HG02970 (cell line): ENCODE measurements around the gene TSHZ2.

ENCODE experiments used
- ATAC-seq: cut with Tn5 transposase; IDR thresholded peaks from one replicate; pipeline ENCODE4 v1.9.1; 2021; ENCODE audit warnings: mild to moderate bottlenecking, moderate library complexity, moderate number of reproducible peaks; ENCODE audit not compliant: unreplicated experiment, low FRiP score

TSHZ2 gene

DNA sequence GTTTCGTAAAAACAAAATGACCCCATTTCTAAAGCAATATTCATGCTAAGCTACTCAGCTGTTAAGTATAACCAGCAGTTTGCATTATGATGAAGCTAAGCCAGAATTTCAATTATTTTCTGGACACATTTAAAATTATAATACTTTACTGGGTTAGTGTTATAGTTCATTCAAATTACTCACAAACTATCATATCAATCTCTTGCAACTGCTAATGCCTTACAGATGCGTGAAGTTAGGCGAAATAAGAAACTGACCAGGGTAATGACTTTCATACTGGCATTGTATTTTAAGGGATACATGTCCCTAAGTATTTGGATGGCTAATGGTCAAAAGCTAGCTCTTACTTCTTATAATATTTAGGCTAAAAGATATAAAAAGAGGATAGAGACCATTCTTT is 249.6 kb downstream of the TSHZ2 start:
- no peak for ATAC-seq

DNA sequence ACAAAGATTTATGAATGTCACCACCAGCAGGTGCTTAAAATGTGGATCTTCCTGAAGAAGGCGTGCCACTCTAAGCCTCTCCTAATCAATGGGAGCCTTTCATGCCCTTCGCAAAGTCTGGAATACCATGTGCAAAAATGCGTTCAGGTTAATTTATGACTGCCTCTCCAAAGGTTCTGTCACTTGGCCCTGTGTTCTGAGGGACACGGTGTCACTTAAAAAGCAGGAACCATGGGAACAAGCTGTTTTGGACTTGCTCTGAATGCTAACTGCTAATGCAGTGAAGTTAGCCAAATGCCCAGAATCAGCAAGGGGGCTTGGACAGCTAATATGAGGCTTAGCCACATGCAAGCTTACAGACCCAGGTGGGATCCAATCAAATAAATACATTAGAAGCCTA is 250.3 kb downstream of the TSHZ2 start:
- no peak for ATAC-seq

DNA sequence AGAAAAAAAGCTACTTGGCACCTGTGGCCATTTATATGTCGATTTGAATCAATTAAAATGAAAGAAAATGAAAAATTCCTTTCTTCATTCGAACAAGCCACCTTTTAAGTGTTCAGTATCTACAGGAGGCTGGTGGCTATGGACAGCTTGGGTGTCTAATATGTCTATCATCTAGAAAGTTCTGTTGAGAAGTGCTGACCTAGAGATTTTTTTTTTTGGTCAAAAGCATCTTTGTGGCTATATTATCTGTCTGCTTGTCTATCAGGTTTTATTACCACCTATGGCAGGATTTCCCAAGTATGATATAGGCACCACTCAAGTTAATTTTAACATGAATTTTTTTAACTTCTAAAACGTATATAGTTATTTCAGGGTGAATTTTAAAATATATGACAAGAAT is 250.8 kb downstream of the TSHZ2 start:
- ATAC-seq: no peak

- no peak for ATAC-seq
These were observed 251.5 kb downstream of the TSHZ2 start for GRCh38 chr20:53223626-53224172.

- ATAC-seq: no peak
These were observed 252.7 kb downstream of the TSHZ2 start for GRCh38 chr20:53224851-53225250.

DNA sequence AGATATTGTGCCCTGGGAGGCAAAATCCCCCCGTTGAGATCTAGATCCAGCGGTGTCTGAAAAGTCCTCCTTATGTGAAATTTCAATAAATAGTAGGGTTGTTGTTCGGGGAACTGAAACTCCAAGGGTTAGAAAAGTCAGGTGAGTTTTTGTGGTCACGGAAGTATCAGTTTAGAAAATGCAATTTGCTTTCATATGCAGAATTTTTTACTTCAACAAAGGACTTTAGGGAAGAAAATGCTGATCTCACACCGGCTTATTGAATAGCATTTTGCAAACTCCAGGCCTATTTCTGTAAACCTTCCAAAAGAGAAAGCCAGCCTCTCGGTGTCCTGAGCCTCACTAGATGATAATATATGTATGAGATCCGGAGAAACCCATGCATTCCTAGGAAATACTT is 254.7 kb downstream of the TSHZ2 start:
- no peak for ATAC-seq

GRCh38 chr20:53227523-53227922 is 255.4 kb downstream of the TSHZ2 start:
- ATAC-seq: no peak

- no peak for ATAC-seq
These were observed 258.9 kb downstream of the TSHZ2 start for GRCh38 chr20:53231061-53231460.

DNA sequence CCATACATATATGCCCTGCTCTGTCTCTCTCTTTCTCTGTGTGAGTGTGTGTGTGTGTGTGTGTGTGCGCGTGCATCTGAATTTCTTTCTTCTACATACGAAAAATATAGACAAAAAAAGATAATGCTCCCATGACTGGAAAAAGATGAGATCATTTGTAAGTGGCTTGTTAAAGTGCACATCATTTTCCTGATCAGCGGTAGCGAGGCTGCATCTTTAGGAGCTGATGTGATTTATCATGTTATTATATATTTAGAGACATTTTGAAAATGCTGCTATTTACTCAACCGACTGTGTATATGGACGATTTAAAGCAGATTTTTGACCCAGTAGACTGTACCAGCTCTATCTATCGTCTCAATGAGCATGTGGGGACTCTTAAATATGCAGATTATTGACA is 265.3 kb downstream of the TSHZ2 start:
- no peak for ATAC-seq

DNA sequence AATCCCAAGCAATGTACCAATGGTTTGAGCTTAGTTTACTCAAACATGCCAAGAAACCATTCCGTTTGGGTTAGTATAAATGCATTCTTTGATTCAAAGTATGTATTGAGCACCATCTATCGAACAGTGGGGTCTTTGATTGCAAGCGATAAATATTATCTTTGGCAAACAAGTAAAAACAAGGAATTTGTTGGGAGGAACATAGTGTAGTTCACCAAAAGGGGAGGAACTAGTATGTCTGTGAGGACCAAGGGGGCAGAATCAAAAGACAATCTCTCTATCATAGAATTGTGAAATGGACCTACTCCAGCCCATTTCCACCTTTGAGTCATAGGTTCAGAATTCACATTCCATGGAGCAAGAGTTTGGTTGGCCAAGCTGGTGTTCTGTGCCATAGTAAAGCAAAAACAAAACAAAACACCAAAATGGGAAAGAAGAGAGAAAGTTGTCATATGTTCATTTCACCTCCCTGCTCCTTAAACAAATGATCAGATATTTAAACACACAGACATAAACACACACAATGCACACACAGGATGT is 266.0 kb downstream of the TSHZ2 start:
- ATAC-seq: no peak

GRCh38 chr20:53243152-53243551 is 271.0 kb downstream of the TSHZ2 start:
- no peak for ATAC-seq

GRCh38 chr20:53244711-53245110 is 272.6 kb downstream of the TSHZ2 start:
- ATAC-seq: no peak

- ATAC-seq: no peak
These were observed 273.4 kb downstream of the TSHZ2 start for GRCh38 chr20:53245574-53245973.

DNA sequence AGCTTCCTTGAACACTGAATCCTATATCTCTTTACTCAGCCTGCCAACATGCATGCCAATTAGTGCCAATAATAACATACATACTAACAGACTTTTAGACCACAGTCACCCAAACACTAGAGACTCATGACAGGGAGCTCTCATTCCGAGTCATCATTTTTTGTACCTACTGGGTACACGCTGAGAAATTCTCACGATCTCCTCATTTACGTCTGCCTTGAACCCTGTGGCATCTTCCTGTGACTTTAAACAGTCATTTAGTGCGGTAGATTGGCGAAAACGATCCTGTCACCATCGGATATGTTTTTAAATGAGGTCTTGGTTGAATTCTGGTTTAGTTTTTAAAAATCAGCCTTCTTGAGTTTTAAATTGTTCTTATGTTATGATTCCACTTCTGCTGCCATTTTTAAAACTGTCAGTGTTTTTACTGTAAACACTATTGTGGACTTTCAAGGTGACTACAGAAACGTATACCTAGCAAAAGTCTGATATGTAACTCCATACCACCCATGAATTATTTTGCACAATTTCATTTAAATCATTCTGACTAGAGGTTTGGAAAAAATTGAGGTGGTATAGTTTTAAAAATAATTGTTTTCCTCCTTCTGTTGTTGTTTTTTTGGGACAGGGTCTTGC is 275.4 kb downstream of the TSHZ2 start:
- no peak for ATAC-seq

DNA sequence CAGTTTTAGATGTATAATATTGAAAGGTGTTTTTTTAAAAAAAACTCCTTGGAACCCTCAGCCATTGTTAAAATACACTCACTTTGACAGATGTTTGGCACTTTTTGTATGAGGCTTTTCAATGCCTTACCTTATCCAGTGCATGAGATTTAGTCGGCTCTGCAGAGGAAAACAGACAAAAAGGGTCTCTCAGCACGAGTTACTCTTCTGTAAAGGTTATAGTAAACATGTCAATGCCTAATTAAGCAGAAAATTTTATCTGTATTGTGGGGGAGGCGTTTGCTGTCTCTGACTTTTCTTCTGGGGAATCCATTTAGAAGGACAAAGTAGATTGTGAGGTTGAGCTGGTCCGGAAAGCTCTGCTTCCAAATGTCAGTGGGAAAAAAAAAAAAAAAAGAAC is 278.3 kb downstream of the TSHZ2 start:
- ATAC-seq: no peak

- no peak for ATAC-seq
These were observed 279.8 kb downstream of the TSHZ2 start for GRCh38 chr20:53252002-53252401.

- ATAC-seq: no peak
These were observed 281.5 kb downstream of the TSHZ2 start for GRCh38 chr20:53253668-53254067.

DNA sequence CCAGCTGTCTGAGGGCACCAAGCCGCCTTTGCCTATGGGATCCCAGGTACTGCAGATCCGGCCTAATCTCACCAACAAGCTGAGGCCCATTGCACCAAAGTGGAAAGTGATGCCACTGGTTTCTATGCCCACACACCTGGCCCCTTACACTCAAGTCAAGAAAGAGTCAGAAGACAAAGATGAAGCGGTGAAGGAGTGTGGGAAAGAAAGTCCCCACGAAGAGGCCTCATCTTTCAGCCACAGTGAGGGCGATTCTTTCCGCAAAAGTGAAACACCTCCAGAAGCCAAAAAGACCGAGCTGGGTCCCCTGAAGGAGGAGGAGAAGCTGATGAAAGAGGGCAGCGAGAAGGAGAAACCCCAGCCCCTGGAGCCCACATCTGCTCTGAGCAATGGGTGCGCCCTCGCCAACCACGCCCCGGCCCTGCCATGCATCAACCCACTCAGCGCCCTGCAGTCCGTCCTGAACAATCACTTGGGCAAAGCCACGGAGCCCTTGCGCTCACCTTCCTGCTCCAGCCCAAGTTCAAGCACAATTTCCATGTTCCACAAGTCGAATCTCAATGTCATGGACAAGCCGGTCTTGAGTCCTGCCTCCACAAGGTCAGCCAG is 283.0 kb downstream of the TSHZ2 start:
- ATAC-seq: no peak

DNA sequence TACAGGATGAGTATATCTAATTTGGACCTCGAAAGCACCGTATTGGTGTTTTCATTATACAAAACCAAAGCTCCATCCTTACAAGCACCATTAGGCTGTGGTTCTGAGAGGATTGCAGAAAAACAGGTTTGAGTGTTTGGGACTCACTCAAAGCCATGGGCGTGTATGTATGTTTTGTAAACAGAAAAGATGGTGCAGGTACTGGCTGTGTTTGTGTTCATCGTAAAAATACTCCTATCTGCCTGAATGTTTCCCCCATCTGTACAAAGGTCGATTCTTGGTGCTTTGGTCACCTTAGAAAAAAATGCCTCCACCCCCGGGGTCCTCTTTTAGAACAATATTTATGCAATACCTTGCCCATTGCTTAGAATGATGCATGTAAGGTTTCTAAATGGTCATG is 286.6 kb downstream of the TSHZ2 start:
- ATAC-seq: no peak

DNA sequence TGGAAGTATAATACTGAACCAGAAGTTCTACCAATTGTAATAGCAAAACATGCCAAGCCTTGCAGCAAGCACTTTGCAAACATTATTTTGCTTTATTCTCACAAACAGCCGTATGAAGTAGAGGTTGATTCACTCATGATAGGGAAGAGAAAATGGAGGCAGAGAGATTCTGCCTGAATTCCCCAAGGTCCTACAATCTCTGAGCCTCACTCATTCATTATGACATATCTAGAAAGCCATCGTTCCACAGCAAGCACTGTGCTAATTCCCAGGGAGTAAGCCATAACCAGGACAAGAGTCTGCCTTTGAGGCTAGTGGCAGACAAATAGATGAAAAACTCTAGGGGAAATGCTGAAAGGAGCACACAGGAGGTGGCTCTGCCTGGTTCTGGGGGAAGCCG is 288.0 kb downstream of the TSHZ2 start:
- no peak for ATAC-seq

DNA sequence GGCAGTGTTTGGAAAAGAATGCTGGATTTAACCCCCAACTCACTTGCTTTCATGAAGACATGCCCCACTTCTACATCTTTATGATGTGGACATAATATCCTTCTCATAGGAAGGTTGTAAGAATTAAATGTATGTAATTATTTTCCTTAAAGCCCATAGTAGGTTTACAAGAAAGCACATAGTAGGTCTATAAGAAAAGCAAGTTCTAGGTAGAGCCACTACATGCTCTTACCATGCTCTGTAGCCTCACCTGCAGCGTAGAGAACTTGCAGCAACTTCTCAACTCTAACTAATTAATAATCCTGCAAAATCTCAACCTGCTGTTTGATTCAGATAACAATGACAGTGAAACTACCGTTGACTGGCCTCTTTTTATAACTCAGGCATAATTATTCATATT is 288.4 kb downstream of the TSHZ2 start:
- no peak for ATAC-seq

DNA sequence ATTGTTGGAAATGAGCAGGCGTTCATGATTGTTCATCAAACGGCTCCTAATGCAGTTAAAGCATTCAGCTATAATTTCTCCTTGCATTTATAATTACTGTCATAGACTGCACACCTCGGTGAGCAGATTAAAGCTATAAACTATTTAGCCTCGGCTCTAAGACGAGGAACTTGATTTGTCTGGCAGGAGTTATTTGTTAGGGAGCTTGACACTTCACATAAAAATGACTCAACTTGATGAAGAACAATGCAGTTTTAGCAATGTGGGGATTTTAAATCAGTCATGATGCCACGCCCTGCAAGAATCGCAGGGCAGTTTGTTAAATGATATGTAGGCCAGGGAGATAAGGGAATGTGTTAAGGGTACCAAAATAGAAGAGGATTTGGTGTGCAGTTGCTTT is 290.2 kb downstream of the TSHZ2 start:
- ATAC-seq: no peak
